B cell (primary cell): ENCODE results near the gene AUTS2. TPM values are rescaled to one million over a fixed set of nuclear protein-coding genes. Genes with fewer than 3 reads are reported as not detected.

Experiments used
- ATAC-seq: fragments of 200-7000 bp; cut with Tn5 transposase; one replicate; pipeline ENCODE4 v1.10.0; 2021; ENCODE audit warnings: low read depth, mild to moderate bottlenecking, moderate number of reproducible peaks, moderate library complexity
- CTCF ChIA-PET: fragments of 350-600 bp; sonication (Branson Sonifier 250); formaldehyde crosslinking; loops from one replicate; lab custom pipeline; 2021; ENCODE audit warnings: antibody characterized with exemption, inconsistent platforms; lab: Charles Lee
- POLR2A ChIA-PET: fragments of 350-600 bp; sonication (Branson Sonifier 250); formaldehyde crosslinking; loops from one replicate; lab custom pipeline; 2021; ENCODE audit warnings: antibody characterized with exemption; lab: Charles Lee
- DNase-seq: peaks from one replicate; pipeline ENCODE4 v3.0.0; 2013
- H2AFZ ChIP-seq: 2 replicates; pipeline ENCODE4 v1.6.1; 2012; ENCODE audit warnings: mild to moderate bottlenecking, low read depth, low read length; ENCODE audit not compliant: insufficient read depth, poor library complexity, severe bottlenecking
- H3K27ac ChIP-seq, 2 donors: 1 replicate in 1 of 2; 2 replicates in 1 of 2; pipeline ENCODE4 v1.5.1; 2012 to 2013; ENCODE audit warnings: low read length in 2 of 2, mild to moderate bottlenecking in 2 of 2, moderate library complexity in 1 of 2
- H3K27me3 ChIP-seq, 4 experiments: fragments of 200-600 bp in 1 of 4; sonication (generic) in 1 of 4; replicated peaks in 1 of 4; 1 replicate in 2 of 4; 2 replicates in 2 of 4; pipeline versions ENCODE4 v1.6.1 to v1.7.0; 2013 to 2016; ENCODE audit warnings: low read length in 3 of 4, mild to moderate bottlenecking in 2 of 4, mixed read lengths in 1 of 4, moderate library complexity in 1 of 4; ENCODE audit not compliant: insufficient read depth in 4 of 4, control insufficient read depth in 3 of 4; ENCODE audit errors: control extremely low read depth in 1 of 4
- H3K36me3 ChIP-seq, 2 experiments: replicated peaks in 1 of 2; 1 replicate in 1 of 2; 2 replicates in 1 of 2; pipeline versions ENCODE4 v1.6.1 to v1.7.1; 2013; ENCODE audit warnings: low read length in 1 of 2; ENCODE audit not compliant: insufficient read depth in 2 of 2, control insufficient read depth in 1 of 2; ENCODE audit errors: control extremely low read depth in 1 of 2, extremely low read depth in 1 of 2
- H3K4me1 ChIP-seq, 2 donors: fragments of 200-600 bp in 1 of 2; sonication (generic) in 1 of 2; 1 replicate in 1 of 2; 2 replicates in 1 of 2; pipeline versions ENCODE4 v1.5.1 to v1.6.1; 2013 to 2017; ENCODE audit warnings: low read length in 2 of 2; ENCODE audit not compliant: control insufficient read depth in 2 of 2, insufficient read depth in 2 of 2
- H3K4me2 ChIP-seq: replicated peaks from 2 replicates; pipeline ENCODE3; 2012; ENCODE audit warnings: mild to moderate bottlenecking, low read depth, low read length; ENCODE audit not compliant: poor library complexity, severe bottlenecking
- H3K4me3 ChIP-seq, 5 experiments: fragments of 200-600 bp in 1 of 5; sonication (generic) in 1 of 5; 1 replicate in 3 of 5; 2 replicates in 2 of 5; pipeline versions ENCODE4 v1.5.1 to v1.7.0; 2011 to 2016; ENCODE audit warnings: low read length in 4 of 5, mild to moderate bottlenecking in 4 of 5, low read depth in 2 of 5, control low read depth in 1 of 5, moderate library complexity in 1 of 5; ENCODE audit not compliant: insufficient read depth in 1 of 5; ENCODE audit errors: control extremely low read depth in 1 of 5, extremely low read depth in 1 of 5
- H3K79me2 ChIP-seq: fragments of 200-600 bp; sonication (generic); one replicate; pipeline ENCODE4 v1.6.0; 2016; ENCODE audit warnings: low read length; ENCODE audit not compliant: control insufficient read depth, insufficient read depth
- H3K9ac ChIP-seq: fragments of 200-600 bp; sonication (generic); 2 replicates; pipeline ENCODE4 v1.6.1; 2017; ENCODE audit warnings: mild to moderate bottlenecking, low read length, moderate library complexity
- H3K9me3 ChIP-seq, 3 donors: one replicate each; pipeline versions ENCODE4 v1.6.1 to v1.7.1; 2013; ENCODE audit warnings: low read length in 2 of 3; ENCODE audit not compliant: control insufficient read depth in 2 of 3, insufficient read depth in 1 of 3; ENCODE audit errors: control extremely low read depth in 1 of 3
- H4K20me1 ChIP-seq: 2 replicates; pipeline ENCODE4 v1.6.0; 2012; ENCODE audit warnings: mild to moderate bottlenecking, low read length; ENCODE audit not compliant: insufficient read depth, control insufficient read depth, poor library complexity, severe bottlenecking
- H3K27ac Mint-ChIP-seq: one replicate; pipeline ENCODE4 v1.8.0; 2021; ENCODE audit warnings: mixed read lengths
- H3K27me3 Mint-ChIP-seq: one replicate; pipeline ENCODE4 v1.8.0; 2021; ENCODE audit warnings: mixed read lengths
- H3K4me1 Mint-ChIP-seq: one replicate; pipeline ENCODE4 v1.8.0; 2021; ENCODE audit warnings: mixed read lengths
- H3K4me3 Mint-ChIP-seq: one replicate; pipeline ENCODE4 v1.8.0; 2021; ENCODE audit warnings: mixed read lengths
- H3K9me3 Mint-ChIP-seq: one replicate; pipeline ENCODE4 v1.8.0; 2022; ENCODE audit warnings: mixed read lengths; ENCODE audit not compliant: insufficient read depth
- EZH2 ChIP-seq: IDR thresholded peaks from 2 replicates; pipeline ENCODE4 v1.6.1; 2012; ENCODE audit warnings: borderline replicate concordance, low read depth, mild to moderate bottlenecking, moderate library complexity, low read length; ENCODE audit not compliant: insufficient read depth, poor library complexity, severe bottlenecking
- WGBS: methylation state at CpG from one replicate; pipeline ENCODE4 v1.1.5; 2013; ENCODE audit warnings: missing lambda C conversion rate; ENCODE audit not compliant: insufficient coverage; 5-methylcytosine and 5-hydroxymethylcytosine counted together
- intact Hi-C: fragments of 100-400 bp; cut with micrococcal nuclease; formaldehyde crosslinking; loops from one replicate; pipeline ENCODE4 v1.10.0; 2022
- polyA plus RNA-seq: library from polyadenylated mRNA; depleted of rRNA; stranded (reverse); fragments of >200 nt; gene quantifications from 2 replicates; pipeline ENCODE4 v1.2.3, GENCODE V29; 2012
- total RNA-seq, 2 donors: library from RNA; stranded (reverse); fragments of 120-200 nt in 1 of 2; gene quantifications; 1 replicate in 1 of 2; 2 replicates in 1 of 2; pipeline versions ENCODE4 v1.2.3 to v1.2.4, GENCODE V29; 2013 to 2022
- TF ChIP-seq, protein P1 (sequence below): fragments of 200-600 bp; IDR thresholded peaks from one replicate; pipeline ENCODE4 v1.8.0; 2022; ENCODE audit warnings: antibody characterized with exemption, mild to moderate bottlenecking

Gene AUTS2
- total and polyA plus RNA-seq, 2 donors (not counting 1 experiment from before 2014, with no cell fraction given) = 22.3 to 35.0 TPM

DNA sequence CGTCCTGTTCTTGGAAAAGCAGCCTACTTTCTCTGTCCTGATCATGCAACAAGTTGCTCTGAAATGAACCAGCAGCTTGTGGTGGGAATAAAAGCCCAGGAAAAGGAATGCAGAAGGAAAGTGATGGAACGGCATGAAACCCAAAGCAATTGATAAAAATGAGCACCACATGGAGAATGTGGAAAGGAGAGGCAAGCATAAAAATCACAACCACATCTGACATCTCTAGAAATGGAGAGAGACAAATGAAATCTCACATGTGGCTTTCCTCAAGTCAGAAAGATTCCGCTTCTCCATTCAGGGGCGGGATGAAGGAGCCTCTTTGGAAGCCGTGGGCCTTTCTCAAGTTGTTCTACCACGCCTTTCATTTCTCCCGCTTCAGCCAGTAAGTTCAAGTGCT, 902.0 kb downstream of the AUTS2 start:
- Histone ChIP-seq H3K27ac (no peak overlapping the region), H3K27me3 (no peaks in the 10 kb centered on the region), H3K9ac (no peak overlapping the region), H3K4me1 (no peaks in the 10 kb centered on the region), H3K9me3 (no peaks in the 10 kb centered on the region), H3K79me2 (no peaks in the 10 kb centered on the region), H3K4me2 (no peak overlapping the region), H3K36me3 (peaks cover 0 to 4% of the 10 kb centered on the region in 2 experiments), H3K4me3 (no peak overlapping the region), H4K20me1 (no peaks in the 10 kb centered on the region), H2AFZ (no peak overlapping the region)
- Mint-ChIP-seq H3K4me3 (no peak overlapping the region), H3K9me3 (no peaks in the 10 kb centered on the region), H3K4me1 (no peaks in the 10 kb centered on the region), H3K27me3 (no peaks in the 10 kb centered on the region), H3K27ac (no peak overlapping the region)
- ATAC-seq (no peak), DNase-seq (no peak)
- ChIA-PET CTCF (no interaction called here), POLR2A (no interaction called here)
- TF ChIP-seq EZH2 = no peak
- TF ChIP-seq, protein P1, sequence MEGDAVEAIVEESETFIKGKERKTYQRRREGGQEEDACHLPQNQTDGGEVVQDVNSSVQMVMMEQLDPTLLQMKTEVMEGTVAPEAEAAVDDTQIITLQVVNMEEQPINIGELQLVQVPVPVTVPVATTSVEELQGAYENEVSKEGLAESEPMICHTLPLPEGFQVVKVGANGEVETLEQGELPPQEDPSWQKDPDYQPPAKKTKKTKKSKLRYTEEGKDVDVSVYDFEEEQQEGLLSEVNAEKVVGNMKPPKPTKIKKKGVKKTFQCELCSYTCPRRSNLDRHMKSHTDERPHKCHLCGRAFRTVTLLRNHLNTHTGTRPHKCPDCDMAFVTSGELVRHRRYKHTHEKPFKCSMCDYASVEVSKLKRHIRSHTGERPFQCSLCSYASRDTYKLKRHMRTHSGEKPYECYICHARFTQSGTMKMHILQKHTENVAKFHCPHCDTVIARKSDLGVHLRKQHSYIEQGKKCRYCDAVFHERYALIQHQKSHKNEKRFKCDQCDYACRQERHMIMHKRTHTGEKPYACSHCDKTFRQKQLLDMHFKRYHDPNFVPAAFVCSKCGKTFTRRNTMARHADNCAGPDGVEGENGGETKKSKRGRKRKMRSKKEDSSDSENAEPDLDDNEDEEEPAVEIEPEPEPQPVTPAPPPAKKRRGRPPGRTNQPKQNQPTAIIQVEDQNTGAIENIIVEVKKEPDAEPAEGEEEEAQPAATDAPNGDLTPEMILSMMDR = no peak
- intact Hi-C loops = no loop called here
- 90% methylated on average over 2 of the region's 7 CpGs for WGBS

DNA sequence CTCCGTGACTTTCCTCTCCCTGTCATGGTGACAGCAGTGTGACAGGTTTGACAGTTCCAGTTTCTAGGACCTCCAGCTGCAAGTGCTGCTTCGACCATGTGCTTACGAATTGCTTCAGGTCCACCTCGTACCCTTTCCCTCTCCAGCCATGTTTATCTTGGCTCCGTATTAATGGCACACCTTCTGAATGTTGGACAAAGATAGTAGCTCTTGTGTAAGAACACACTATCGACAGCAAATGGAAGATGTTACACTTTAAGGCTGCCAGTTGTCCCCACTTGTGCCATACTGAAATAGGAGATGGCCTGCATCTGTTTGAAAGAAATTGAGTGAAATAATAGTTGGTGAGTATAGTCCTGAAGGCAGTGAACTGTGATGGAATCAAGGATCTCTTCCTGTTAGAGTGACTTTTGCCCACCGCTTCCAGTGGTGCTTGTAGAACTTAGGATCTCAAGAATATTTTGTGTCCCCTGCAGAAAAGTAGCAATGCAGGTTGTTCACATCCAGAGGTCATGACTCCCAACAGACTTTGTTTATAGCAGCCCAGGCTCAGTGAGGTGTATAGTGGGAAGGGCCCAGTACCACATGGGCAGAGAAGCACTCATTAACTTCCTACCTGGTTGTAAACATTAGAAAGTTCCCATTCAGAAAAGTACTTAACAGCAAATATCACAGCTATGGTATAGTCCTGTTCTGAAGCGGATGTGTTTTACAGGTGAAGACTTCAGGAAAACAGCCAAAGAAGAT, 904.0 kb downstream of the AUTS2 start:
- CTCF ChIA-PET = no interaction called here

More for the DNA sequence above, 904.0 kb downstream of the AUTS2 start:
- ATAC-seq (no peak), DNase-seq (no peak)
- intact Hi-C loops = no loop called here
- no peaks in the 10 kb centered on the region for H3K9me3 Mint-ChIP-seq
- peaks cover 0 to 4% of the 10 kb centered on the region in 2 experiments for H3K36me3 ChIP-seq
- H3K4me1 ChIP-seq = no peaks in the 10 kb centered on the region
- no peak overlapping the region for H3K4me3 ChIP-seq
- H4K20me1 ChIP-seq = no peaks in the 10 kb centered on the region
- H2AFZ ChIP-seq = no peak overlapping the region
- no peak overlapping the region for H3K4me2 ChIP-seq
- 93% methylated on average over 5 of the region's 8 CpGs for WGBS
- H3K9me3 ChIP-seq = no peaks in the 10 kb centered on the region
- H3K27ac Mint-ChIP-seq = no peak overlapping the region
- no peak overlapping the region for H3K9ac ChIP-seq
- no peaks in the 10 kb centered on the region for H3K27me3 Mint-ChIP-seq
- no peak overlapping the region for H3K27ac ChIP-seq
- no peaks in the 10 kb centered on the region for H3K4me1 Mint-ChIP-seq
- no peaks in the 10 kb centered on the region for H3K79me2 ChIP-seq
- no peaks in the 10 kb centered on the region for H3K27me3 ChIP-seq
- no peak overlapping the region for H3K4me3 Mint-ChIP-seq
- POLR2A ChIA-PET = no interaction called here
- TF ChIP-seq, protein P1 = no peak
- TF ChIP-seq EZH2 = no peak
